K562 (cell line): ENCODE data around the gene SDC3. TPM values are rescaled to one million over a fixed set of nuclear protein-coding genes. Genes with fewer than 3 reads are reported as not detected.
A peak's percentile ranks its signal among the peaks of the same experiment; 100 is the strongest.

Experiments used
- ADNP ChIP-seq: fragments of 200-800 bp; sonication (Bioruptor generic); IDR thresholded peaks from 2 replicates; pipeline ENCODE4 v1.6.1; 2016; ENCODE audit warnings: missing genetic modification characterization, missing compliant biosample characterization
- CHD4 ChIP-seq: fragments of 200-600 bp; sonication (generic); IDR thresholded peaks from 3 replicates; pipeline ENCODE4 v1.6.1; 2012; ENCODE audit warnings: low read depth, mild to moderate bottlenecking, mixed read lengths, low read length, inconsistent platforms; ENCODE audit not compliant: insufficient read depth, insufficient replicate concordance, poor library complexity, severe bottlenecking
- ELF1 ChIP-seq: fragments of 200-800 bp; sonication (Bioruptor generic); IDR thresholded peaks from 2 replicates; pipeline ENCODE4 v1.6.1; 2016; ENCODE audit warnings: missing genetic modification characterization, missing compliant biosample characterization
- FOXA3 ChIP-seq, 2 experiments: fragments of 450-650 bp in 1 of 2; sonication (generic) in 1 of 2; formaldehyde crosslinking; IDR thresholded peaks in 1 of 2; conservative IDR thresholded peaks in 1 of 2; 2 replicates each; pipeline versions ENCODE4 v1.4.0 to v1.8.0; 2020 to 2022; ENCODE audit warnings: mild to moderate bottlenecking in 2 of 2, missing genetic modification reagents in 1 of 2
- MTA3 ChIP-seq: fragments of 450-650 bp; formaldehyde crosslinking; IDR thresholded peaks from 2 replicates; pipeline ENCODE4 v1.6.1; 2017; ENCODE audit warnings: mild to moderate bottlenecking, borderline replicate concordance
- NFE2L1 ChIP-seq: fragments of 450-650 bp; IDR thresholded peaks from 2 replicates; pipeline ENCODE4 v1.6.1; 2016; ENCODE audit warnings: missing genetic modification characterization, low read depth, mild to moderate bottlenecking, missing compliant biosample characterization, moderate library complexity, borderline replicate concordance
- RFX1 ChIP-seq: fragments of 450-650 bp; IDR thresholded peaks from 2 replicates; pipeline ENCODE4 v1.6.1; 2016; ENCODE audit warnings: mild to moderate bottlenecking, moderate library complexity
- RHOXF2B ChIP-seq: fragments of 250-450 bp; sonication (Bioruptor Pico); conservative IDR thresholded peaks from 2 replicates; pipeline ENCODE4 v1.5.1; 2021
- SIRT6 ChIP-seq: IDR thresholded peaks from one replicate; pipeline ENCODE4 v1.6.1; 2012; ENCODE audit warnings: low read depth, mild to moderate bottlenecking, control low read depth, inconsistent platforms, low read length, moderate library complexity
- SMC3 ChIP-seq: conservative IDR thresholded peaks from 2 replicates; pipeline ENCODE4 v1.6.1; 2011; ENCODE audit warnings: low read depth, low read length, improper control_type of control experiment; ENCODE audit not compliant: insufficient read depth
- ZFX ChIP-seq: sonication (generic); formaldehyde crosslinking; IDR thresholded peaks from 2 replicates; pipeline ENCODE4 v1.8.0; 2022; ENCODE audit warnings: mild to moderate bottlenecking, missing genetic modification reagents, moderate library complexity
- ZNF197 ChIP-seq: fragments of 200-800 bp; sonication (Bioruptor generic); IDR thresholded peaks from 2 replicates; pipeline ENCODE4 v1.6.1; 2016; ENCODE audit warnings: low read depth, missing genetic modification characterization, missing compliant biosample characterization
- ZNF766 ChIP-seq: fragments of 200-800 bp; sonication (Bioruptor generic); conservative IDR thresholded peaks from 2 replicates; pipeline ENCODE4 v1.6.1; 2016; ENCODE audit warnings: missing genetic modification characterization, missing compliant biosample characterization
- polyA plus RNA-seq, 8 experiments: library from polyadenylated mRNA; depleted of rRNA in 4 of 8; stranded (reverse) in 5 of 8; unstranded in 3 of 8; fragments of >200 nt; fragmentation: Nextera tagmentation in 2 of 8; fragmentation: Illumina TruSeq in 1 of 8; extraction: Ambion mirVana in 2 of 8; extraction: Trizol in 1 of 8; gene quantifications; 2 replicates each; pipeline versions ENCODE4 v1.2.1 to v1.2.3, GENCODE V29; 2011 to 2014; ENCODE audit warnings: inconsistent platforms in 1 of 8, missing spikeins in 1 of 8
- total RNA-seq, 7 experiments: library from RNA; depleted of rRNA in 6 of 7; stranded (reverse); fragments of >200 nt in 6 of 7; fragmentation: Illumina TruSeq in 2 of 7; extraction: Trizol in 2 of 7; gene quantifications; 2 replicates each; pipeline versions ENCODE4 v1.2.1 to v1.2.3, GENCODE V29; 2011 to 2021; ENCODE audit warnings: low replicate concordance in 1 of 7
- TF ChIP-seq, protein P1 (sequence below): fragments of 450-650 bp; formaldehyde crosslinking; IDR thresholded peaks from 2 replicates; pipeline ENCODE4 v1.4.0; 2022; ENCODE audit warnings: missing genetic modification characterization
- TF ChIP-seq, protein P2 (sequence below): fragments of 250-450 bp; sonication (Bioruptor Pico); IDR thresholded peaks from 2 replicates; pipeline ENCODE4 v1.5.0; 2021; ENCODE audit warnings: mild to moderate bottlenecking, moderate library complexity
- TF ChIP-seq, protein P3 (sequence below): fragments of 450-650 bp; IDR thresholded peaks from 2 replicates; pipeline ENCODE4 v1.6.1; 2016; ENCODE audit warnings: borderline replicate concordance
- TF ChIP-seq, protein P4 (sequence below): sonication (generic); formaldehyde crosslinking; IDR thresholded peaks from 2 replicates; pipeline ENCODE4 v1.9.0; 2022; ENCODE audit warnings: mild to moderate bottlenecking, missing genetic modification reagents
- TF ChIP-seq, protein P5 (sequence below): IDR thresholded peaks from 2 replicates; pipeline ENCODE4 v1.6.1; 2011; ENCODE audit not compliant: insufficient read length; ENCODE audit errors: extremely low read depth

The SDC3 gene
- total and polyA plus RNA-seq, 9 of the 15 experiments (the other 6 are each of a cell fraction or from before 2014, with no cell fraction given) = 0.38 to 44.1 (median 12.1) TPM

DNA sequence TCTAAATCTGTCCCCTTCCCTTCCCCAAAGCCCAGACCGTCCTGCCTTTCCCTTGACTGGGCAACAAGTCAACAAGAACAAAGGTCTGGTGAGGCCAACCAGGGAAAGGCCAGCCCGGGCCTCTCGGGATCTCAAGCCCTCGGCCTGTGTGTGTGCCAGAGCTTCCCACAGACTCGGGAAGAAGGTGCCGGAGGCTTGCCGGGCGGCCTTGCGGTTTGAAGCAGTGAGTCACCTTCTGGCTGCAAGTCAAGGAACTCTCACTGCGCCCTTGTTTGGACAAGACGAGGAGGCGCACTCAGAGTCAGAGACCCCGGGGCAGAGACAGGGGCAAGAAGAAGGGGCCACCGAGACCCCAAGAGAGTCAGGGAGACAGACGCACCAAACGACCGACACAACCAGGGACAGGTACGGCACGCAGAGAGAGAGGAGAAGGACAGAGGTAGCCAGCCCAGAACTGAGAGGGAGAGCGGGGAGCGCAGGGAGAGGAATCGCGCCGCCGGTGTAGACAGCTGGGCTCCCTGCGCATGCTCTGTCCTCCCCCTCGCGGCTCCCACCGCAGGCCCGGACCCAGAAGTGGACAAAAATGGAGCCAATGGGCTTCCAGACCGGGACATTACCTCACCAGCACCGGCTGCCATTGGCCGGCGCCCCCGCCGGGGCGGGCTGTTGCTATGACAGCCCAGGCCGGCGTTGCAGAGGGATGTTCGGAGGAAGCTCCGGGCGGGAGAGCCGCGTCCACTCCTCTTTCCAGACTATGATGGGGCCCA is 84.4 kb downstream of the SDC3 start (continued):
- TF ChIP-seq, protein P1, sequence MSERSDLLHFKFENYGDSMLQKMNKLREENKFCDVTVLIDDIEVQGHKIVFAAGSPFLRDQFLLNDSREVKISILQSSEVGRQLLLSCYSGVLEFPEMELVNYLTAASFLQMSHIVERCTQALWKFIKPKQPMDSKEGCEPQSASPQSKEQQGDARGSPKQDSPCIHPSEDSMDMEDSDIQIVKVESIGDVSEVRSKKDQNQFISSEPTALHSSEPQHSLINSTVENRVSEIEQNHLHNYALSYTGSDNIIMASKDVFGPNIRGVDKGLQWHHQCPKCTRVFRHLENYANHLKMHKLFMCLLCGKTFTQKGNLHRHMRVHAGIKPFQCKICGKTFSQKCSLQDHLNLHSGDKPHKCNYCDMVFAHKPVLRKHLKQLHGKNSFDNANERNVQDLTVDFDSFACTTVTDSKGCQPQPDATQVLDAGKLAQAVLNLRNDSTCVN = peak; percentile 92
- 0 out of 2 replicates have a peak, but pooled peaks have one; percentile 20 for TF ChIP-seq SMC3
- no peak for TF ChIP-seq ELF1 (tag)
- TF ChIP-seq, protein P2, sequence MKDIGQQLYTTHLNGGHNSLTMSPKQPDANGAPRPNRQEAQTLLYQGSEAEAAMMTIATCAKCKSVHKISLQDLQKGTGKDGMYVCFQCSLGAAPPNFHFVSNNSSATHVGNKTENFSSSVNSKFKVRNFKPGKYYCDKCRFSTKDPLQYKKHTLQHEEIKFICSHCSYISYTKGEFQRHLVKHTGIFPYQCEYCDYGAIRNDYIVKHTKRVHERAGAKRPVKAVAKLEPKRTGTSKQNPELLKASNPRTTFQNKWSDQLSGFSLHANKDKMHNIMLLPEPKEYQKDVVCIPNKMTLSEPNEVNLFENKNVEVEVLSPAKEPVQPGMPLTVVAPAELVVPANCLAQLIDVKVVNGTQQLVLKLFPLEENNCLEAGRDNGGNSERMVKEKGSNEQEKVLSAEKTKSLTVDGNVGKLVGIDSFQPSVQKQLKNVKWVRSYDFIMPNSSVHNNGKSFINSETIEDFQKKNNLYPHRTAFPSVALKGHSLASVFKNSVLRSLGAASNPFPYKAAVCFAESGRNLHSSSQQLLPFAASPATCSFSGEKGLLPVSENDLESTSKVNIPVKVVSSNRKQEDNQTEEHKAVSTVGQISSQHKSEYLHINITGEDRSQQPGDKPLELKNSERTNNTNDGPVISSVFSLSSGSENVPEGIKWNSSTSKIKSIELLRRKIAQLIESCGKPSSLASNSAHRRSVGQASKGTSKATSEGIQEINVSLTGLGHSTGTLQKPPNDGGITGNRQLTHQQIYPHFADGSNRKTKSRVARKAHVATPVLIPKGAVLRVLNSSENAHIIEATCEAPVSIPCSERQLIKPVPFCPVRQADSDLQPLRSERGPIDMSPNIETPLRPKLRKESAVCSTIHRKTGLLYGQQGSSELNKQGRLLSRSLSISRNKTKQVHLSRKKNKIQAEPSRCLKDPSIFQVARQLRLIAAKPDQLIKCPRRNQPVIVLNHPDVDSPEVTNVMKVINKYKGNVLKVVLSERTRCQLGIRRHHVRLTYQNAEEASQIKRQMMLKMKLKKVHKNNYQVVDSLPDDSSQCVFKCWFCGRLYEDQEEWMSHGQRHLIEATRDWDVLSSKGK = no peak
- TF ChIP-seq CHD4 = peak; percentile 37
- TF ChIP-seq, protein P3, sequence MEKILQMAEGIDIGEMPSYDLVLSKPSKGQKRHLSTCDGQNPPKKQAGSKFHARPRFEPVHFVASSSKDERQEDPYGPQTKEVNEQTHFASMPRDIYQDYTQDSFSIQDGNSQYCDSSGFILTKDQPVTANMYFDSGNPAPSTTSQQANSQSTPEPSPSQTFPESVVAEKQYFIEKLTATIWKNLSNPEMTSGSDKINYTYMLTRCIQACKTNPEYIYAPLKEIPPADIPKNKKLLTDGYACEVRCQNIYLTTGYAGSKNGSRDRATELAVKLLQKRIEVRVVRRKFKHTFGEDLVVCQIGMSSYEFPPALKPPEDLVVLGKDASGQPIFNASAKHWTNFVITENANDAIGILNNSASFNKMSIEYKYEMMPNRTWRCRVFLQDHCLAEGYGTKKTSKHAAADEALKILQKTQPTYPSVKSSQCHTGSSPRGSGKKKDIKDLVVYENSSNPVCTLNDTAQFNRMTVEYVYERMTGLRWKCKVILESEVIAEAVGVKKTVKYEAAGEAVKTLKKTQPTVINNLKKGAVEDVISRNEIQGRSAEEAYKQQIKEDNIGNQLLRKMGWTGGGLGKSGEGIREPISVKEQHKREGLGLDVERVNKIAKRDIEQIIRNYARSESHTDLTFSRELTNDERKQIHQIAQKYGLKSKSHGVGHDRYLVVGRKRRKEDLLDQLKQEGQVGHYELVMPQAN = peak; percentile 84; the same call in 1 of the 2 replicates
- peak; percentile 66; the same call in 1 of the 2 replicates for TF ChIP-seq ZNF766 (CRISPR knock-in tag)
- TF ChIP-seq, protein P4, sequence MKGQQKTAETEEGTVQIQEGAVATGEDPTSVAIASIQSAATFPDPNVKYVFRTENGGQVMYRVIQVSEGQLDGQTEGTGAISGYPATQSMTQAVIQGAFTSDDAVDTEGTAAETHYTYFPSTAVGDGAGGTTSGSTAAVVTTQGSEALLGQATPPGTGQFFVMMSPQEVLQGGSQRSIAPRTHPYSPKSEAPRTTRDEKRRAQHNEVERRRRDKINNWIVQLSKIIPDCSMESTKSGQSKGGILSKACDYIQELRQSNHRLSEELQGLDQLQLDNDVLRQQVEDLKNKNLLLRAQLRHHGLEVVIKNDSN (CRISPR knock-in tag) = peak; percentile 40; the same call in 1 of the 2 replicates
- TF ChIP-seq ADNP = no peak
- no peak for TF ChIP-seq NFE2L1 (tag)
- TF ChIP-seq SIRT6 = no peak
- TF ChIP-seq FOXA3 (CRISPR knock-in tag; conservative IDR thresholded peaks at IDR 0.05 in 1 of 2, IDR thresholded peaks at IDR 0.05 in 1 of 2) = peak; percentile 54 to 71; a peak in 3 of 4 replicates
- peak; percentile 83 for TF ChIP-seq ZFX (CRISPR knock-in tag)
- TF ChIP-seq, protein P5, sequence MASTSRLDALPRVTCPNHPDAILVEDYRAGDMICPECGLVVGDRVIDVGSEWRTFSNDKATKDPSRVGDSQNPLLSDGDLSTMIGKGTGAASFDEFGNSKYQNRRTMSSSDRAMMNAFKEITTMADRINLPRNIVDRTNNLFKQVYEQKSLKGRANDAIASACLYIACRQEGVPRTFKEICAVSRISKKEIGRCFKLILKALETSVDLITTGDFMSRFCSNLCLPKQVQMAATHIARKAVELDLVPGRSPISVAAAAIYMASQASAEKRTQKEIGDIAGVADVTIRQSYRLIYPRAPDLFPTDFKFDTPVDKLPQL = no peak
- no peak for TF ChIP-seq ZNF197 (CRISPR knock-in tag)
- TF ChIP-seq RHOXF2B (CRISPR knock-in tag) = 0 out of 2 replicates have a peak, but pooled peaks have one; percentile 20
- peak; percentile 98 for TF ChIP-seq RFX1
- peak; percentile 96 for TF ChIP-seq MTA3
